ENCODE data around the gene ZNF524. TPM values are rescaled to one million over a fixed set of nuclear protein-coding genes. Genes with fewer than 3 reads are reported as not detected.

Gene ZNF524
- total and polyA plus RNA-seq, 9 donors = 7.0 to 11.6 (median 9.3) TPM

DNA sequence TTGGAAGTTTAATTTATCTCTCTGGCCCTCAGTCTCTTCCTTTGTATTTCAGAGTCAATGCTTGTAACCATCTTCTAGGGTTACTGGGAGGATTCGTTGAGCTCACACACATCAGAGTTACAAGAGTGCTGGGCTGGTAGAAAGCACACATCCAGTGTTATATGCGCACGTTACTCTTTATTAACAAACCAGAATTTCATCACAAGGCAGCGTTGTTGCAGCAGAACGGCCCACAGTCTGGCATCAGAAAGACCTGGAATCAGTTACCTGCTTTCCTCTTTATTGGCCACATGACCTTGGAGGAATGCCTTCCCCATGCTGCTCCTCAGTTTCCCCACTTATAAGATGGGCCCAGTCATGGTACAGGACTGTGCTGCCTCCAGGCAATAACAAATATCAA is 9.2 kb downstream of the ZNF524 start:
- WGBS (ENCODE audit: insufficient coverage) = 92% methylated on average over 4 of the region's 5 CpGs
- H3K9me3 ChIP-seq (replicated peaks; ENCODE audit: control insufficient read depth, low read depth, low read length) = peaks cover 5% of the 10 kb centered on the region
- no peaks in the 10 kb centered on the region for H3K27me3 ChIP-seq (ENCODE audit: control insufficient read depth, insufficient read depth, low read length)
- H3K4me1 ChIP-seq (ENCODE audit: control insufficient read depth, insufficient read depth, low read length) = peaks cover 25% of the 10 kb centered on the region
- no peak for DNase-seq
- no peak overlapping the region for H3K4me3 ChIP-seq (ENCODE audit: low read length)
- H3K36me3 ChIP-seq (ENCODE audit: control insufficient read depth, insufficient read depth, low read length) = peaks cover 33% of the 10 kb centered on the region
- no peak overlapping the region for H3K27ac ChIP-seq (ENCODE audit: low read length)

DNA sequence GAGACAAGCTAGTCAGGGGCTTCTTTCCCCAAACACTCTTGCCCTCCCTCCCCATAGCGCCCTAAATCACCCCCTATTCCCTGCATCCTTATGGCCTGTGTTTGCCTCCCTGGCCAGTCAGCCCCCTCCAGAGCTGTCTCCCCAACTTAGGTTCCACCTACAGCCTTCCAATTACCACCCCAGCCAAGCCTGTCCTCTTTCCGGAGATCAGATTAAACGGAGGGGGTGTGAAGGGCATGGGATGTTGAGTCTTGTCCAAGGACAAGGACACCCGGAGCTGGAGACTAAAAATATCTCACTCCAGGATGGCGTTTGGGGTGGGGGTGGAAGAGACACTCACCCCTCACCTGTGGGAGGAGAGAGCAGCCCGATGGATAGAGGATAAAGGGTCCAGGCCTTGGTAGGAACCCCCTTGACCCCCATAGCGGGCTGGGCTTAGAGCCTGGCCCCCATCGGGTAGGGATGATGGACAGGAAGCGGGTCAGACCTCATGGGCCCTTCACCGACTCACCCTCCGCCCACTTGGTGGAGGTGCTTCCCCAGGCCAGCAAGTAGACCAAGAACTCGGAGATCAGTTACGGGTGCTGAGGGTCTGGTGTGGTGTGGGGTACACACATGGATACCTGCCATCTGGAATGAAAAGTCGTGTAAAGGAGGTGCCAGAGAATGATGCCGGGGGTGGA is 11.4 kb downstream of the ZNF524 start:
- Histone ChIP-seq H3K36me3 (ENCODE audit: control insufficient read depth, insufficient read depth, low read length) (peaks cover 42% of the 10 kb centered on the region), H3K27ac (ENCODE audit: low read length) (no peak overlapping the region), H3K9me3 (replicated peaks; ENCODE audit: control insufficient read depth, low read depth, low read length) (peaks cover 5% of the 10 kb centered on the region), H3K4me3 (ENCODE audit: low read length) (no peak overlapping the region), H3K4me1 (ENCODE audit: control insufficient read depth, insufficient read depth, low read length) (peaks cover 14% of the 10 kb centered on the region), H3K27me3 (ENCODE audit: control insufficient read depth, insufficient read depth, low read length) (no peaks in the 10 kb centered on the region)
- WGBS (ENCODE audit: insufficient coverage) = 78% methylated on average over 9 of the region's 15 CpGs
- DNase-seq = no peak

DNA sequence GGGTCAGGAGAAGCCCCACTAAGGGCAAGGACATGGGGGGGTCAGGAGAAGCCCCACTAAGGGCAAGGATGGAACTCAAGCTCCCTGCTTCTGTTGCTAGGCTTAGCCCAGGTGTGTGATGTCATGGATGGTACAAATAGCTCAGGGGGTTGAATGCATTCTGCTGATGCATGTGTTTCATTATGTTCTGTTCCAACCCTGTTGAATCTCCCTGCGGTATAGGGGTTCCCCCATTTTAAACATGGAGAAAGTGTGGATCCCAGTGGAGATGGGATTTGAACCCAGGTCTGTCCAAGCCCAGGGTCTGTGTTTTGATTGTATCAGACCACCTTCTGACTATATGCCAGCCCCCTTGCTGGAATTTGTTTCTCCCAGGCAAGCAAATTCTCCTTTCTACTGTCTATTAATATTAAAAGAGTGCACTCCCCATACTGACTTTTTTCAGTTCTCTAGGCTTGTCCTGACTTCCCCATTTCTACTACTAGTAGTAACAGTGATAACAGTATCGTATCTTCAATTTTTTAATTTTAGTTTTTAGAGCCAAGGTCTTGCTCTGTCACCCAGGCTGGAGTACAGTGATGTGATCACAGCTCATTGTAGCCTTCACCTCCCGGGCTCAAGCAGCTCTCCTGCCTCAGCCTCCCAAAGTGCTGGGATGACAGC is 12.0 kb downstream of the ZNF524 start:
- H3K27ac ChIP-seq (ENCODE audit: low read length) = no peak overlapping the region
- H3K36me3 ChIP-seq (ENCODE audit: control insufficient read depth, insufficient read depth, low read length) = peaks cover 44% of the 10 kb centered on the region
- 67% methylated on average over 1 of the region's 3 CpGs for WGBS (ENCODE audit: insufficient coverage)
- H3K4me1 ChIP-seq (ENCODE audit: control insufficient read depth, insufficient read depth, low read length) = peaks cover 9% of the 10 kb centered on the region
- peaks cover 5% of the 10 kb centered on the region for H3K9me3 ChIP-seq (replicated peaks; ENCODE audit: control insufficient read depth, low read depth, low read length)
- H3K4me3 ChIP-seq (ENCODE audit: low read length) = no peak overlapping the region
- no peak for DNase-seq
- H3K27me3 ChIP-seq (ENCODE audit: control insufficient read depth, insufficient read depth, low read length) = no peaks in the 10 kb centered on the region

DNA sequence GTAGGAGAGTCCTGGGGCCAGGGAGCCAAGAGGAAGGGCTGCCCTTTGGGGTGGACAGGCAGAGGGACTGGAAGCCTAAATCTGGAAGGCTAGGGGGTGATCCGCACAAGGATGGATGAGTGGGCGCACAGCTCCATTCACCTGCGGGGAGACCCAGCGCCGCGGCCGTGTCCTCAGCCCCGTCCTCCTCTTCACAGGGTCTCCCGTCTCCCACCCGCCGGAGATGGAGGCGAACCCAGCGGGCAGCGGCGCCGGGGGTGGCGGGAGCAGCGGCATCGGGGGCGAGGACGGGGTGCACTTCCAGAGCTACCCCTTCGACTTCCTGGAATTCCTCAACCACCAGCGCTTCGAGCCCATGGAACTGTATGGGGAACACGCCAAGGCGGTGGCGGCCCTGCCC is 13.3 kb downstream of the ZNF524 start:
- Histone ChIP-seq H3K4me3 (ENCODE audit: low read length) (no peak overlapping the region), H3K27ac (ENCODE audit: low read length) (no peak overlapping the region), H3K36me3 (ENCODE audit: control insufficient read depth, insufficient read depth, low read length) (peaks cover 47% of the 10 kb centered on the region), H3K27me3 (ENCODE audit: control insufficient read depth, insufficient read depth, low read length) (no peaks in the 10 kb centered on the region), H3K9me3 (replicated peaks; ENCODE audit: control insufficient read depth, low read depth, low read length) (peaks cover 5% of the 10 kb centered on the region), H3K4me1 (ENCODE audit: control insufficient read depth, insufficient read depth, low read length) (peaks cover 9% of the 10 kb centered on the region)
- WGBS (ENCODE audit: insufficient coverage) = 90% methylated on average over 16 of the region's 27 CpGs
- DNase-seq = no peak

DNA sequence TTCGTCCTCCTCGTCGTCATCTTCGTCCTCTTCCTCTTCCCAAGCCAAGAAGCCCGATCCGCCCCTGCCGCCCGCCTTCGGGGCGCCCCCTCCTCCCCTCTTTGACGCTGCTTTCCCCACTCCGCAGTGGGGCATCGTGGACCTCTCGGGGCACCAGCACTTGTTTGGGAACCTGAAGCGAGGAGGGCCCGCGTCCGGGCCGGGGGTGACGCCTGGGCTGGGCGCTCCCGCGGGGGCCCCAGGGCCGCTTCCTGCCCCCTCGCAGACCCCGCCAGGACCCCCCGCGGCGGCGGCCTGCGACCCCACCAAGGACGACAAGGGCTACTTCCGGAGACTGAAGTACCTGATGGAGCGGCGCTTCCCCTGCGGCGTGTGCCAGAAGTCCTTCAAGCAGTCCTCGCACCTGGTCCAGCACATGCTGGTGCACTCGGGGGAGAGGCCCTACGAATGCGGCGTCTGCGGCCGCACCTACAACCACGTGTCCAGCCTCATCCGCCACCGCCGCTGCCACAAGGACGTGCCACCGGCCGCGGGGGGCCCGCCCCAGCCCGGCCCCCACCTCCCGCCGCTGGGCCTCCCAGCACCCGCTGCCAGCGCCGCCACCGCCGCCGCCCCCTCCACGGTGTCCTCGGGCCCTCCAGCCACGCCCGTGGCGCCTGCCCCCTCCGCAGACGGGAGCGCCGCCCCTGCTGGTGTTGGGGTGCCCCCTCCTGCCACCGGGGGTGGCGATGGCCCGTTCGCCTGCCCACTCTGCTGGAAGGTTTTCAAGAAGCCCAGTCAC is 14.0 kb downstream of the ZNF524 start:
- Histone ChIP-seq H3K36me3 (ENCODE audit: control insufficient read depth, insufficient read depth, low read length) (peaks cover 43% of the 10 kb centered on the region), H3K27me3 (ENCODE audit: control insufficient read depth, insufficient read depth, low read length) (no peaks in the 10 kb centered on the region), H3K27ac (ENCODE audit: low read length) (no peak overlapping the region), H3K9me3 (replicated peaks; ENCODE audit: control insufficient read depth, low read depth, low read length) (peaks cover 5% of the 10 kb centered on the region), H3K4me3 (ENCODE audit: low read length) (no peak overlapping the region), H3K4me1 (ENCODE audit: control insufficient read depth, insufficient read depth, low read length) (peaks cover 9% of the 10 kb centered on the region)
- DNase-seq = no peak
- WGBS (ENCODE audit: insufficient coverage) = 92% methylated on average over 63 of the region's 75 CpGs

DNA sequence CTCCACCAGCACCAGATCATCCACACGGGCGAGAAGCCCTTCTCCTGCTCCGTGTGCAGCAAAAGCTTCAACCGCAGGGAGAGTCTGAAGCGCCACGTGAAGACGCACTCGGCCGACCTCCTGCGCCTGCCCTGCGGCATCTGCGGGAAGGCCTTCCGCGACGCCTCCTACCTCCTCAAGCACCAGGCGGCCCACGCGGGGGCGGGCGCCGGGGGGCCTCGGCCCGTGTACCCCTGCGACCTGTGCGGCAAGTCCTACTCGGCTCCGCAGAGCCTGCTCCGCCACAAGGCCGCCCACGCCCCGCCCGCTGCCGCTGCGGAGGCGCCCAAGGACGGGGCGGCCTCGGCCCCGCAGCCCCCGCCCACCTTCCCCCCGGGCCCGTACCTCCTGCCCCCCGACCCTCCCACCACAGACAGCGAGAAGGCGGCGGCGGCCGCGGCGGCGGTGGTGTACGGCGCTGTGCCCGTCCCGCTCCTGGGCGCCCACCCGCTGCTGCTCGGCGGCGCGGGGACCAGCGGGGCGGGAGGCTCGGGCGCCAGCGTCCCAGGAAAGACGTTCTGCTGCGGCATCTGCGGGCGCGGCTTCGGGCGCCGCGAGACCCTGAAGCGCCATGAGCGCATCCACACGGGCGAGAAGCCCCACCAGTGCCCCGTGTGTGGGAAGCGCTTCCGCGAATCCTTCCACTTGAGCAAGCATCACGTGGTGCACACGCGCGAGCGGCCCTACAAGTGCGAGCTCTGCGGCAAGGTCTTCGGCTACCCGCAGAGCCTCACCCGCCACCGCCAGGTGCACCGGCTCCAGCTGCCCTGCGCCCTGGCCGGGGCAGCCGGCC is 14.8 kb downstream of the ZNF524 start:
- no peak for DNase-seq
- H3K9me3 ChIP-seq (replicated peaks; ENCODE audit: control insufficient read depth, low read depth, low read length) = peaks cover 2% of the 10 kb centered on the region
- H3K36me3 ChIP-seq (ENCODE audit: control insufficient read depth, insufficient read depth, low read length) = peaks cover 35% of the 10 kb centered on the region
- 96% methylated on average over 71 of the region's 98 CpGs for WGBS (ENCODE audit: insufficient coverage)
- no peaks in the 10 kb centered on the region for H3K27me3 ChIP-seq (ENCODE audit: control insufficient read depth, insufficient read depth, low read length)
- no peak overlapping the region for H3K27ac ChIP-seq (ENCODE audit: low read length)
- no peak overlapping the region for H3K4me3 ChIP-seq (ENCODE audit: low read length)
- H3K4me1 ChIP-seq (ENCODE audit: control insufficient read depth, insufficient read depth, low read length) = peaks cover 9% of the 10 kb centered on the region

DNA sequence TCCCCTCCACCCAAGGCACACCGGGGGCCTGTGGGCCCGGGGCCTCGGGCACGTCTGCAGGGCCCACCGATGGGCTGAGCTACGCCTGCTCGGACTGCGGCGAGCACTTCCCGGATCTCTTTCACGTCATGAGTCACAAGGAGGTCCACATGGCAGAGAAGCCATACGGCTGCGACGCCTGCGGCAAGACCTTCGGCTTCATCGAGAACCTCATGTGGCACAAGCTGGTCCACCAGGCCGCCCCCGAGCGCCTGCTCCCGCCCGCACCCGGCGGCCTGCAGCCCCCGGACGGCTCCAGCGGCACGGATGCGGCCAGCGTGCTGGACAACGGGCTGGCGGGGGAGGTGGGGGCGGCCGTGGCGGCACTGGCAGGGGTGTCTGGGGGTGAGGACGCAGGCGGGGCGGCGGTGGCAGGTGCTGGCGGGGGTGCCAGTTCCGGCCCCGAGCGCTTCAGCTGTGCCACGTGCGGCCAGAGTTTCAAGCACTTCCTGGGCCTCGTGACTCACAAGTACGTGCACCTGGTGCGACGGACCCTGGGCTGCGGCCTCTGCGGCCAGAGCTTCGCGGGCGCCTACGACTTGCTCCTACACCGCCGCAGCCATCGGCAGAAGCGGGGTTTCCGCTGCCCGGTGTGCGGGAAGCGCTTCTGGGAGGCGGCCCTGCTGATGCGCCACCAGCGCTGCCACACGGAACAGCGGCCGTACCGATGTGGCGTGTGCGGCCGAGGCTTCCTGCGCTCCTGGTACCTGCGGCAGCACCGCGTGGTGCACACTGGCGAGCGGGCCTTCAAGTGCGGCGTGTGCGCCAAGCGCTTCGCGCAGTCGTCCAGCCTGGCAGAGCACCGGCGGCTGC is 15.7 kb downstream of the ZNF524 start:
- H3K4me3 ChIP-seq (ENCODE audit: low read length) = no peak overlapping the region
- 97% methylated on average over 88 of the region's 88 CpGs for WGBS (ENCODE audit: insufficient coverage)
- no peaks in the 10 kb centered on the region for H3K27me3 ChIP-seq (ENCODE audit: control insufficient read depth, insufficient read depth, low read length)
- H3K36me3 ChIP-seq (ENCODE audit: control insufficient read depth, insufficient read depth, low read length) = peaks cover 30% of the 10 kb centered on the region
- H3K4me1 ChIP-seq (ENCODE audit: control insufficient read depth, insufficient read depth, low read length) = peaks cover 8% of the 10 kb centered on the region
- H3K9me3 ChIP-seq (replicated peaks; ENCODE audit: control insufficient read depth, low read depth, low read length) = no peaks in the 10 kb centered on the region
- no peak for DNase-seq
- H3K27ac ChIP-seq (ENCODE audit: low read length) = no peak overlapping the region

DNA sequence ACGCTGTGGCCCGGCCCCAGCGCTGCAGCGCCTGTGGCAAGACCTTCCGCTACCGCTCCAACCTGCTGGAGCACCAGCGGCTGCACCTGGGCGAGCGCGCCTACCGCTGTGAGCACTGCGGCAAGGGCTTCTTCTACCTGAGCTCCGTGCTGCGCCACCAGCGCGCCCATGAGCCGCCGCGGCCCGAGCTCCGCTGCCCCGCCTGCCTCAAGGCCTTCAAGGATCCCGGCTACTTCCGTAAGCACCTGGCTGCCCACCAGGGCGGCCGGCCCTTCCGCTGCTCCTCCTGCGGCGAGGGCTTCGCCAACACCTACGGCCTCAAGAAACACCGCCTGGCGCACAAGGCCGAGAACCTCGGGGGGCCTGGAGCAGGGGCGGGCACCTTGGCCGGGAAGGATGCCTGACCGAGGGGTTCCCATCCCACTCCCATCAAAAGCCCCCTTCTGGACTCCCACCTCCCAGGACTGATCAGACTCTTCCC is 16.3 kb downstream of the ZNF524 start:
- Histone ChIP-seq H3K4me3 (ENCODE audit: low read length) (no peak overlapping the region), H3K36me3 (ENCODE audit: control insufficient read depth, insufficient read depth, low read length) (peaks cover 34% of the 10 kb centered on the region), H3K27ac (ENCODE audit: low read length) (no peak overlapping the region), H3K4me1 (ENCODE audit: control insufficient read depth, insufficient read depth, low read length) (peaks cover 3% of the 10 kb centered on the region), H3K9me3 (replicated peaks; ENCODE audit: control insufficient read depth, low read depth, low read length) (no peaks in the 10 kb centered on the region), H3K27me3 (ENCODE audit: control insufficient read depth, insufficient read depth, low read length) (no peaks in the 10 kb centered on the region)
- 95% methylated on average over 38 of the region's 38 CpGs for WGBS (ENCODE audit: insufficient coverage)
- no peak for DNase-seq

DNA sequence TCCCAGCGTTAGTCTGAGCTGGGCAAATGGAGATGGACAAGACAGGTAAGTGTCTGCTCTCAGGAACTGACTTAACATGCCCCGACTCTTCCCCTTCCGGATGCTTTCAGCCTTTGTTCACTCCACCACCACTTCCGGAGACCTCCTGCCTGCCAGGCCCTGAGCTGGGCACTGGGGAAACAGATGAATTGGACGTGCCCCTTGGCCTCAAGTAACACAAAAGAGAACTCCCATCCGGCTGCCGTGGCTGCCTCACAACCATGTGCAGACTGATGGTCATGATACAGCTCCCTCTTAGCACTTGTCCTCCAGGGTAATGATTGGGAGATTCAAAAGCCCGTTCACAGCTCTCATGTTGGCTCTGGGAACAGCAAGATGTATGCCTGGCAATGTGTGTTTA is 17.3 kb downstream of the ZNF524 start:
- H3K27ac ChIP-seq (ENCODE audit: low read length) = no peak overlapping the region
- no peak overlapping the region for H3K4me3 ChIP-seq (ENCODE audit: low read length)
- H3K27me3 ChIP-seq (ENCODE audit: control insufficient read depth, insufficient read depth, low read length) = no peaks in the 10 kb centered on the region
- no peaks in the 10 kb centered on the region for H3K9me3 ChIP-seq (replicated peaks; ENCODE audit: control insufficient read depth, low read depth, low read length)
- WGBS (ENCODE audit: insufficient coverage) = 90% methylated on average over 8 of the region's 8 CpGs
- H3K4me1 ChIP-seq (ENCODE audit: control insufficient read depth, insufficient read depth, low read length) = no peaks in the 10 kb centered on the region
- H3K36me3 ChIP-seq (ENCODE audit: control insufficient read depth, insufficient read depth, low read length) = peaks cover 36% of the 10 kb centered on the region
- no peak for DNase-seq
